Neuronal stem cell (in vitro differentiated cells): ENCODE measurements around the gene CLUH.
A peak's percentile ranks its signal among the peaks of the same experiment; 100 is the strongest.

ENCODE experiments used
- DNase-seq: peaks from one replicate; pipeline ENCODE4 v3.0.0-alpha.2; 2013; ENCODE audit warnings: low spot score
- H2AFZ ChIP-seq: one replicate; pipeline ENCODE4 v1.6.1; 2013; ENCODE audit warnings: mild to moderate bottlenecking, low read length, inconsistent platforms
- H2AK5ac ChIP-seq: 2 replicates; pipeline ENCODE4 v1.6.1; 2013; ENCODE audit warnings: low read depth, mild to moderate bottlenecking, inconsistent platforms, low read length, moderate library complexity, mixed read lengths
- H2BK120ac ChIP-seq: 2 replicates; pipeline ENCODE4 v1.6.1; 2013; ENCODE audit warnings: low read depth, mild to moderate bottlenecking, inconsistent platforms, low read length, moderate library complexity, mixed read lengths
- H2BK12ac ChIP-seq: one replicate; pipeline ENCODE4 v1.6.1; 2013; ENCODE audit warnings: low read length, inconsistent platforms
- H2BK15ac ChIP-seq: 2 replicates; pipeline ENCODE4 v1.6.1; 2013; ENCODE audit warnings: mild to moderate bottlenecking, low read length, inconsistent platforms, mixed read lengths
- H2BK5ac ChIP-seq: one replicate; pipeline ENCODE4 v1.6.1; 2013; ENCODE audit warnings: inconsistent platforms, mild to moderate bottlenecking, low read length, moderate library complexity
- H3K14ac ChIP-seq: one replicate; pipeline ENCODE4 v1.6.1; 2013; ENCODE audit warnings: low read length, inconsistent platforms
- H3K18ac ChIP-seq: 2 replicates; pipeline ENCODE4 v1.6.1; 2013; ENCODE audit warnings: low read length, inconsistent platforms
- H3K23ac ChIP-seq: 2 replicates; pipeline ENCODE4 v1.6.1; 2013; ENCODE audit warnings: low read depth, mild to moderate bottlenecking, mixed read lengths, low read length, inconsistent platforms; ENCODE audit not compliant: poor library complexity
- H3K27ac ChIP-seq: replicated peaks from 3 replicates; pipeline ENCODE4 v1.5.1; 2013; ENCODE audit warnings: low read length, inconsistent platforms
- H3K27me3 ChIP-seq, 3 experiments: 2 replicates each; pipeline ENCODE4 v1.6.1; 2013; ENCODE audit warnings: low read length in 3 of 3, mild to moderate bottlenecking in 2 of 3, inconsistent platforms in 1 of 3, low read depth in 1 of 3, mixed read lengths in 1 of 3, moderate library complexity in 1 of 3; ENCODE audit not compliant: control insufficient read depth in 3 of 3, insufficient read depth in 3 of 3
- H3K36me3 ChIP-seq, 2 donors: replicated peaks in 1 of 2; 2 replicates each; pipeline ENCODE4 v1.6.1; 2013; ENCODE audit warnings: low read length in 2 of 2; ENCODE audit not compliant: control insufficient read depth in 2 of 2, insufficient read depth in 2 of 2
- H3K4ac ChIP-seq: 2 replicates; pipeline ENCODE4 v1.6.1; 2013; ENCODE audit warnings: inconsistent platforms, mild to moderate bottlenecking, low read length, moderate library complexity
- H3K4me1 ChIP-seq, 2 donors: 1 replicate in 1 of 2; 2 replicates in 1 of 2; pipeline ENCODE4 v1.6.1; 2013; ENCODE audit warnings: low read length in 2 of 2, low read depth in 1 of 2; ENCODE audit not compliant: control insufficient read depth in 2 of 2, insufficient read depth in 1 of 2
- H3K4me2 ChIP-seq: one replicate; pipeline ENCODE4 v1.6.1; 2013; ENCODE audit warnings: mild to moderate bottlenecking, low read length, inconsistent platforms; ENCODE audit not compliant: insufficient read depth, poor library complexity, severe bottlenecking
- H3K4me3 ChIP-seq, 2 donors: 2 replicates each; pipeline ENCODE4 v1.5.1; 2013; ENCODE audit warnings: low read length in 2 of 2, mild to moderate bottlenecking in 2 of 2, inconsistent platforms in 1 of 2, moderate library complexity in 1 of 2
- H3K79me1 ChIP-seq: one replicate; pipeline ENCODE4 v1.6.1; 2013; ENCODE audit warnings: low read depth, mild to moderate bottlenecking, inconsistent platforms, low read length, moderate library complexity
- H3K9ac ChIP-seq: one replicate; pipeline ENCODE4 v1.6.1; 2013; ENCODE audit warnings: mild to moderate bottlenecking, low read depth, low read length, inconsistent platforms; ENCODE audit not compliant: poor library complexity
- H3K9me3 ChIP-seq, 2 donors: replicated peaks in 1 of 2; 2 replicates each; pipeline versions ENCODE3 to v1.6.1; 2013; ENCODE audit warnings: low read length in 2 of 2, mild to moderate bottlenecking in 2 of 2, inconsistent platforms in 1 of 2, low read depth in 1 of 2, mixed read lengths in 1 of 2, moderate library complexity in 1 of 2; ENCODE audit not compliant: control insufficient read depth in 2 of 2, insufficient read depth in 1 of 2
- H4K8ac ChIP-seq: one replicate; pipeline ENCODE4 v1.6.1; 2013; ENCODE audit warnings: low read depth, mild to moderate bottlenecking, inconsistent platforms, low read length, moderate library complexity
- H4K91ac ChIP-seq: one replicate; pipeline ENCODE4 v1.6.1; 2013; ENCODE audit warnings: low read length, low read depth, mild to moderate bottlenecking, inconsistent platforms; ENCODE audit not compliant: poor library complexity
- WGBS, 2 donors: extraction: QIAGEN DNeasy Blood & Tissue Kit; methylation state at CpG; one replicate each; pipeline ENCODE4 v1.1.7; 2013; ENCODE audit warnings: missing lambda C conversion rate in 2 of 2, mixed read lengths in 1 of 2; ENCODE audit not compliant: insufficient read length in 2 of 2, insufficient replicate concordance in 1 of 2; ENCODE audit errors: extremely low coverage in 2 of 2; 5-methylcytosine and 5-hydroxymethylcytosine counted together

CLUH gene

GRCh38 chr17:2704031-2704889, 7.3 kb downstream of the CLUH start:
- no peak overlapping the region for H2BK15ac ChIP-seq
- H2BK120ac ChIP-seq = no peak overlapping the region
- no peak overlapping the region for H2BK12ac ChIP-seq
- H3K4me1 ChIP-seq = peaks cover 0 to 13% of the 10 kb centered on the region in 2 donors
- no peak overlapping the region for H2AFZ ChIP-seq
- H3K27me3 ChIP-seq = no peaks in the 10 kb centered on the region
- H4K8ac ChIP-seq = no peak overlapping the region
- H3K4me2 ChIP-seq = no peak overlapping the region
- H3K27ac ChIP-seq = no peak overlapping the region
- no peak overlapping the region for H4K91ac ChIP-seq
- peak overlapping the region; percentile 44 for H3K9ac ChIP-seq
- peak overlapping the region; percentile 11 for H2BK5ac ChIP-seq
- WGBS, 2 donors = no CpG with 5 or more reads among the region's 38 CpGs
- H3K18ac ChIP-seq = no peak overlapping the region
- peaks cover 0 to 2% of the 10 kb centered on the region in 2 donors for H3K9me3 ChIP-seq
- peak overlapping the region; percentile 89 for H3K14ac ChIP-seq
- H3K4ac ChIP-seq = no peak overlapping the region
- peak overlapping the region; percentile 95 for H2AK5ac ChIP-seq
- DNase-seq = no peak
- peaks cover 13 to 43% of the 10 kb centered on the region in 2 donors for H3K36me3 ChIP-seq
- H3K4me3 ChIP-seq = no peak overlapping the region
- peaks cover 24% of the 10 kb centered on the region for H3K79me1 ChIP-seq
- H3K23ac ChIP-seq = peak overlapping the region; percentile 80

- H3K4me2 ChIP-seq = no peak overlapping the region
- H3K27me3 ChIP-seq = no peaks in the 10 kb centered on the region
- H3K18ac ChIP-seq = peak overlapping the region; percentile 28
- no peak overlapping the region for H3K4ac ChIP-seq
- no peak overlapping the region for H3K14ac ChIP-seq
- peaks cover 0 to 13% of the 10 kb centered on the region in 2 donors for H3K4me1 ChIP-seq
- peaks cover 24% of the 10 kb centered on the region for H3K79me1 ChIP-seq
- no peak for DNase-seq
- no peak overlapping the region for H2BK120ac ChIP-seq
- H2AK5ac ChIP-seq = no peak overlapping the region
- H3K4me3 ChIP-seq = no peak overlapping the region
- no peak overlapping the region for H4K8ac ChIP-seq
- peak overlapping the region; percentile 11 for H2BK5ac ChIP-seq
- no peak overlapping the region for H2BK12ac ChIP-seq
- no peak overlapping the region for H4K91ac ChIP-seq
- H2AFZ ChIP-seq = no peak overlapping the region
- H3K9ac ChIP-seq = no peak overlapping the region
- peaks cover 13 to 47% of the 10 kb centered on the region in 2 donors for H3K36me3 ChIP-seq
- no CpG with 5 or more reads among the region's 16 CpGs for WGBS, 2 donors
- H3K27ac ChIP-seq = no peak overlapping the region
- H3K23ac ChIP-seq = peak overlapping the region; percentile 80
- no peak overlapping the region for H2BK15ac ChIP-seq
- H3K9me3 ChIP-seq = peaks cover 0 to 2% of the 10 kb centered on the region in 2 donors
Observed at GRCh38 chr17:2703606-2704005, 8.0 kb downstream of the CLUH start.

- no peak overlapping the region for H3K4ac ChIP-seq
- H3K14ac ChIP-seq = peak overlapping the region; percentile 21
- no peak for DNase-seq
- no peaks in the 10 kb centered on the region for H3K27me3 ChIP-seq
- H3K18ac ChIP-seq = no peak overlapping the region
- H2BK15ac ChIP-seq = no peak overlapping the region
- H2AFZ ChIP-seq = no peak overlapping the region
- H3K4me1 ChIP-seq = peaks cover 0 to 13% of the 10 kb centered on the region in 2 donors
- no CpG with 5 or more reads among the region's 20 CpGs for WGBS, 2 donors
- no peak overlapping the region for H3K4me2 ChIP-seq
- peak overlapping the region; percentile 70 for H3K9ac ChIP-seq
- no peak overlapping the region for H3K23ac ChIP-seq
- no peak overlapping the region for H2AK5ac ChIP-seq
- H4K91ac ChIP-seq = no peak overlapping the region
- H3K36me3 ChIP-seq = peaks cover 15 to 51% of the 10 kb centered on the region in 2 donors
- H3K9me3 ChIP-seq = peaks cover 0 to 3% of the 10 kb centered on the region in 2 donors
- peaks cover 23% of the 10 kb centered on the region for H3K79me1 ChIP-seq
- H2BK12ac ChIP-seq = no peak overlapping the region
- H2BK120ac ChIP-seq = no peak overlapping the region
- H3K27ac ChIP-seq = no peak overlapping the region
- H4K8ac ChIP-seq = no peak overlapping the region
- no peak overlapping the region for H2BK5ac ChIP-seq
- peak overlapping the region in 1 of 2 donors; percentile 14 for H3K4me3 ChIP-seq
Observed at GRCh38 chr17:2703181-2703580, 8.4 kb downstream of the CLUH start.

GRCh38 chr17:2701996-2702741, 9.4 kb downstream of the CLUH start:
- H3K27me3 ChIP-seq = no peaks in the 10 kb centered on the region
- H3K4me3 ChIP-seq = no peak overlapping the region
- H3K9me3 ChIP-seq = peaks cover 0 to 3% of the 10 kb centered on the region in 2 donors
- no peak overlapping the region for H2BK5ac ChIP-seq
- no CpG with 5 or more reads among the region's 22 CpGs for whole genome bisulfite sequencing, 2 donors
- no peak overlapping the region for H3K4ac ChIP-seq
- H3K36me3 ChIP-seq = peaks cover 19 to 61% of the 10 kb centered on the region in 2 donors
- no peak overlapping the region for H2AFZ ChIP-seq
- no peak overlapping the region for H3K23ac ChIP-seq
- no peak overlapping the region for H3K27ac ChIP-seq
- no peak overlapping the region for H3K4me2 ChIP-seq
- H3K79me1 ChIP-seq = peaks cover 15% of the 10 kb centered on the region
- H3K9ac ChIP-seq = no peak overlapping the region
- no peak overlapping the region for H2BK120ac ChIP-seq
- H4K91ac ChIP-seq = no peak overlapping the region
- no peak overlapping the region for H2AK5ac ChIP-seq
- H2BK15ac ChIP-seq = no peak overlapping the region
- H2BK12ac ChIP-seq = no peak overlapping the region
- no peak overlapping the region for H4K8ac ChIP-seq
- H3K4me1 ChIP-seq = peaks cover 0 to 13% of the 10 kb centered on the region in 2 donors
- H3K14ac ChIP-seq = no peak overlapping the region
- no peak for DNase-seq
- H3K18ac ChIP-seq = no peak overlapping the region
